NT2/D1 (cell line): Measurements from ENCODE around the gene ZBTB40.

Experiments
- DNase-seq: peaks from one replicate; pipeline ENCODE4 v3.0.0-alpha.2; 2011; ENCODE audit warnings: low read depth, low spot score
- H3K27me3 ChIP-seq: 2 replicates; pipeline ENCODE4 v1.6.0; 2011; ENCODE audit warnings: mild to moderate bottlenecking; ENCODE audit not compliant: insufficient read length, insufficient read depth
- H3K36me3 ChIP-seq: 2 replicates; pipeline ENCODE4 v1.6.1; 2011; ENCODE audit warnings: mild to moderate bottlenecking, low read length, mixed read lengths; ENCODE audit not compliant: insufficient read depth, insufficient read length
- H3K4me1 ChIP-seq: 2 replicates; pipeline ENCODE4 v1.5.1; 2011; ENCODE audit not compliant: insufficient read depth, insufficient read length
- H3K4me3 ChIP-seq: 2 replicates; pipeline ENCODE4 v1.5.1; 2011; ENCODE audit warnings: low read depth; ENCODE audit not compliant: insufficient read length
- H3K9ac ChIP-seq: 2 replicates; pipeline ENCODE4 v1.6.0; 2011; ENCODE audit warnings: low read depth; ENCODE audit not compliant: insufficient read length
- H3K9me3 ChIP-seq: 2 replicates; pipeline ENCODE4 v1.5.1; 2011; ENCODE audit warnings: mild to moderate bottlenecking, low read length; ENCODE audit not compliant: insufficient read depth
- SUZ12 ChIP-seq: IDR thresholded peaks from 2 replicates; pipeline ENCODE4 v1.6.1; 2011; ENCODE audit not compliant: insufficient read length, insufficient read depth; ENCODE audit errors: extremely low read depth
- YY1 ChIP-seq: IDR thresholded peaks from 2 replicates; pipeline ENCODE4 v1.6.1; 2011; ENCODE audit not compliant: insufficient read length, insufficient read depth
- ZNF274 ChIP-seq: IDR thresholded peaks from 2 replicates; pipeline ENCODE4 v1.6.1; 2011; ENCODE audit warnings: mild to moderate bottlenecking, low read depth, low read length

The ZBTB40 gene

DNA sequence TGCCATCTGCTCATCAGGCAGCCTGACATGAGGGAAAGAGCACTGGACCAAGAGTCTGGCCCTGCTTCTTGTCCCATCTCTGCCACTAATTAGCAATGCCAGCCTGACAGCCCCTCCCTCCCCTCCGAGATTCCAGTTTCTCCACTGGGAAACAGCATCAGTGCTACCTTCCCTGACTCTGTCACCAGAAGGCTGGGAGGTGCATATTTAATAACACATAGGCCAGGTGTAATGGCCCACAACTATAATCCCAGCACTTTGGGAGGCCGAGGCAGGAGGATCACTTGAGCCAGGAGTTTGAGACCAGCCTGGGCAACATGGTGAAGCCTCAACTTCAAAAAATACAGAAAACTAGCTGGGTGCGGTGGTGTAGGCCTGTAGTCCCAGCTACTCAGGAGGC, 41.2 kb upstream of the ZBTB40 start:
- no peaks in the 10 kb centered on the region for H3K36me3 ChIP-seq
- H3K4me1 ChIP-seq, result no peaks in the 10 kb centered on the region
- no peaks in the 10 kb centered on the region for H3K9me3 ChIP-seq
- no peak overlapping the region for H3K4me3 ChIP-seq
- TF ChIP-seq ZNF274 (no peak), SUZ12 (no peak), YY1 (no peak)
- no peak overlapping the region for H3K9ac ChIP-seq
- DNase-seq, result no peak
- H3K27me3 ChIP-seq, result no peaks in the 10 kb centered on the region

DNA sequence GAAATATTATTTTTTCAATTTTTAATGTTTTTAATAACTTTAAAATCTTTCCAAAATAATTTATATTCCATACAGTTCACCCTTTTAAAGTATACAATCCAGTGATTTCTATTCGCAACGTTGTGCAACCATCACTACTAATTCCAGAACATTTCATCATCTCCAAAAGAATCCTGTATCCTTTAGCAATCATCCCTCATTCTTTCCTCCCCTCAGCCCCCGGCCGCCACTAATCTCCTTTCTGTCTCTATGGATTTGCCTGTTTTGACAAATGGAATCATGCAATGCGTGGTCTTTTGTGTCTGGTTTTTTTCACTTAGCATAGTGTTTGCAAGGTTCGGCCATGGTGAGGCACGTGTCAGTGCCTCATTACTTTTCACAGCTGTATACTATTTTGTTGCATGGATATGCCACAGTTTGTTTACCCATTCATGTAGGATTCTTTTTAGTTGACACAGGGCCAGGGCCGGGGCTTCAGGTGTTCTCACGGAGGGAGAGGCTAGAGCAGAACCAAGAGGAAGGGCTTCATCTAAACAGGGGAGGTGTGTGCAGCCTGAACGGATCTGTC, 40.6 kb upstream of the ZBTB40 start:
- TF ChIP-seq ZNF274, result no peak
- no peak for TF ChIP-seq YY1
- TF ChIP-seq SUZ12, result no peak
- no peaks in the 10 kb centered on the region for H3K27me3 ChIP-seq

DNA sequence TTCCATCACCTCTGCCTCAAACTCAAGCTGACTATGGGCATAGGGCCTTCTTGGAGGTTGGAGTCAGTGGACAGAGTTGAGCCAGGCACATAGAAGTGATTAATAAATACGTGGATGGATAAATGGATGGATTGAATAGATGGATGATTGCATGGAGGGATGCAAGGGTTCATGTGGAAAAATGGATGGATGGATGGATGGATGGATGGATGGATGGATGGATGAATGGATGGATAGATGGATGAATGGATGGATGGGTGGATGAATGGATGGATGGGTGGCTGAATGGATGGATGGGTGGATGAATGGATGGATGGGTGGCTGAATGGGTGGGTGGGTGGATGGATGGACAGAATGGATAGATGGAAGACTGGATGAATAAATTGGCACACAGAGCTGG, 40.1 kb upstream of the ZBTB40 start:
- H3K27me3 ChIP-seq, result no peaks in the 10 kb centered on the region
- H3K4me3 ChIP-seq, result no peak overlapping the region
- no peak for DNase-seq
- no peaks in the 10 kb centered on the region for H3K4me1 ChIP-seq
- TF ChIP-seq YY1, result no peak
- no peak for TF ChIP-seq ZNF274
- no peak for TF ChIP-seq SUZ12
- no peak overlapping the region for H3K9ac ChIP-seq
- no peaks in the 10 kb centered on the region for H3K36me3 ChIP-seq
- no peaks in the 10 kb centered on the region for H3K9me3 ChIP-seq

More for the DNA sequence above, 40.6 kb upstream of the ZBTB40 start:
- Histone ChIP-seq H3K36me3 (no peaks in the 10 kb centered on the region), H3K9ac (no peak overlapping the region), H3K4me3 (no peak overlapping the region), H3K9me3 (no peaks in the 10 kb centered on the region), H3K4me1 (no peaks in the 10 kb centered on the region)
- DNase-seq, result no peak

DNA sequence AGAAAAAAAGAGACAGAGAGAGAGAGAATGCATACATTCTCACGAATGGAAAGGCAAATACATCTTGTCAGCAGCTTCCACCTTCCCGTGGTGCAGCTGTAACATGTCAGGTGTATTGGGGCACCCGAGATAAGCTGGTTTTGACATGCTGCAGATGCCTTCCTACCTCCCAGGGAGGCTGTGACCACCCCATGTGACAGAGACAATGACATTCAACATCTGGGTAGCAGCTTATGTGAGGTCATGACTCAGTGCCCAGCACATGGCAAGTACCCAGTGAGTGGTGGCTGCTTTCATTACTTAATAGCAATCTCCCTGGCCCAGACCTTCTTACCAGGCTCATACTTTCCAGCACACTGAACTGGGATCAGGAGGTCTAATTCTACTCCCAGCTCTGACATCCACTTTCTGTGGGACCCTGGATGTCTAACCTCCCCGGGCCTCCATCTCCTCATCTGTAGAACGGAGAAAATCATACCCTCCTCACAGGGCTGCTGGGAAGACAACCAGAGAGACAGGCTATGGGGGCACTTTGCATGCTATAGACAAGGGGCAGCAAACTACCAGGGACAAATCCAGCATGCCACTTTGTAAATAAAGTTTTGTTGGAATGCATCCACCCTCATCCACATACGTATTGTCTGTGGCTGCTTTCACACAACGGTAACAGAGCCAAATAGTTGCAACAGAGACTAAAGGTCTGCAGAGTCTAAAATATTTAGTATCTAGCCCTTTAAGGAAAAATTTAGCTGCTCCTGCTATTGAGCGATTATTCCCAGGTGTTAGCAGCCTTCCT, 38.5 kb upstream of the ZBTB40 start:
- Histone ChIP-seq H3K36me3 (no peaks in the 10 kb centered on the region), H3K4me1 (no peaks in the 10 kb centered on the region), H3K9ac (no peak overlapping the region), H3K27me3 (no peaks in the 10 kb centered on the region), H3K9me3 (no peaks in the 10 kb centered on the region), H3K4me3 (no peak overlapping the region)
- TF ChIP-seq YY1, result no peak
- no peak for DNase-seq

DNA sequence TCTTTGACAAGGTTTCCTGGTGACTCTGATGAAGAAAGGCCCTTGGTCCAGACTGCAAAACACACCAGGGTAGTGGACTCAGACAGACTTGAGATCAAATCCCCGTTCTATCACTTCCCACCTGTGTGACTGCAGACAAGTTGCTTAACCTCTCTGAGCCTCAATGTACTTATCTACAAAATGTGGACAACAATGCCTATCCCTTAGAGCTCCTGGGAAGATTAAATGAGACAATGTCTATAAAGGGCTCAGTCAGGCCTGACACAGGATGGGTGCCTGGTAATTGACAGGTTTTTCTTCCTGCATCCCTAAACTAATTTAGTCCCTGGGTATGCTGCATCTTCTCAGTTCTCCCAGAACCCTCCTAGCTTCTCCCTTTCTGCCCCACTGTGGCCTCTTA, 37.9 kb upstream of the ZBTB40 start:
- H3K27me3 ChIP-seq, result no peaks in the 10 kb centered on the region
- H3K4me1 ChIP-seq, result no peaks in the 10 kb centered on the region
- TF ChIP-seq ZNF274 (no peak), SUZ12 (no peak), YY1 (no peak)
- no peak overlapping the region for H3K4me3 ChIP-seq
- H3K36me3 ChIP-seq, result no peaks in the 10 kb centered on the region
- DNase-seq, result no peak
- H3K9me3 ChIP-seq, result no peaks in the 10 kb centered on the region
- H3K9ac ChIP-seq, result no peak overlapping the region

DNA sequence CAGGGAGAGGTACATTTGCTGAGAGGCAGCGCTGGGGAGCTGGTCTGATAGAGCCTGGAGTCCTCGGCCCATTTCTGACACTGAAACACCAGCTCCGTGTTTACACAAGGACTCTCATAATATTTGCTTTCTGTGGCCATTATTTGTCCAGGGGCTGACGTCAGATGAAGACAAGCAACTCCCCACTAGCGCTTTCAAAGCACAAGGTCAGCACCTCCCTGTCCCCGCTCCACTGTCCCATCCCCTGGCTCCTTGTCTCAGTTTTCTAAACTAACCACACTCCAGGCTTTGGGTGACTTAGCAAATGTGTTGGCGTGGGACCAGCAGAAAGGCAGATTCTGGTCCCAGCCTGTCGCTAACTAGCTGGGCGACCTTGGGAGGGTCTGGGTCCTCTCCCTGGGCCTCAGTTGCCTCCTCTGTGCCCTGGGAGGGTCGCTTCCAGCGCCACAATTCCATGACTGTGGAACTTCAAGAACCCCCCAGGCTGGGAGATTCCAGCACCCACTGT, 37.4 kb upstream of the ZBTB40 start:
- no peak overlapping the region for H3K9ac ChIP-seq
- H3K4me1 ChIP-seq, result no peaks in the 10 kb centered on the region
- TF ChIP-seq SUZ12, result no peak
- TF ChIP-seq YY1, result no peak
- no peak for TF ChIP-seq ZNF274
- no peak for DNase-seq
- H3K36me3 ChIP-seq, result no peaks in the 10 kb centered on the region
- H3K27me3 ChIP-seq, result no peaks in the 10 kb centered on the region
- H3K9me3 ChIP-seq, result no peaks in the 10 kb centered on the region
- H3K4me3 ChIP-seq, result no peak overlapping the region

DNA sequence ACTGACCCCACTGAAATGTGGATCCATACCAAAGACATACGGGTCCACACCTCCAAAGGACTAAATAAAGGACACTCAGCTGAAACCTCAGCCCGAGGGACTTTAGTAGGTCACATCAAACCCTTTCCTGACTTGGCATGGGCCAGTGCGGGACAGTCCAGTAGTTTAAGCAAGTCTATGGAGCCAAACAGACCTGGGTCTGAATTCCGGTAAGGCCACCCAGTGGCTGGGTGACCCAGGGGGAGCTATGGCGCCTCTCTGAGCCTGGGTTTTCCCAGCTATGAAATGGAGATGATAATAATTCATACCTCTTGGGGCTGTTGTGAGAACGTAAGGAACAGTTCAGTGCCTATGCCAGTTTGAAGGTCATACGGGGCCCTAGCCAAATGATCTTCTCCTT, 36.2 kb upstream of the ZBTB40 start:
- no peaks in the 10 kb centered on the region for H3K9me3 ChIP-seq
- H3K4me3 ChIP-seq, result no peak overlapping the region
- H3K4me1 ChIP-seq, result no peaks in the 10 kb centered on the region
- H3K36me3 ChIP-seq, result no peaks in the 10 kb centered on the region
- TF ChIP-seq YY1 (no peak), SUZ12 (no peak), ZNF274 (no peak)
- no peak for DNase-seq
- no peak overlapping the region for H3K9ac ChIP-seq
- H3K27me3 ChIP-seq, result no peaks in the 10 kb centered on the region
